WTC11 (cell line): ENCODE data around the gene KSR2.

ENCODE experiments used
- ATF2 ChIP-seq: sonication (generic); formaldehyde crosslinking; IDR thresholded peaks from 2 replicates; pipeline ENCODE4 v1.8.1; 2022; ENCODE audit warnings: low read depth, missing genetic modification reagents, borderline replicate concordance
- ATF3 ChIP-seq: sonication (generic); formaldehyde crosslinking; conservative IDR thresholded peaks from 2 replicates; pipeline ENCODE4 v1.8.1; 2022; ENCODE audit warnings: mild to moderate bottlenecking, missing genetic modification reagents
- CTCF ChIP-seq: fragments of 200-600 bp; IDR thresholded peaks from 2 replicates; pipeline ENCODE4 v1.8.0; 2022; ENCODE audit warnings: antibody characterized with exemption
- E2F1 ChIP-seq: sonication (generic); formaldehyde crosslinking; IDR thresholded peaks from 2 replicates; pipeline ENCODE4 v1.8.0; 2022; ENCODE audit warnings: mild to moderate bottlenecking, missing genetic modification reagents
- FOXJ3 ChIP-seq: sonication (generic); formaldehyde crosslinking; IDR thresholded peaks from 2 replicates; pipeline ENCODE4 v1.9.0; 2021; ENCODE audit warnings: missing genetic modification reagents, mild to moderate bottlenecking, borderline replicate concordance
- FOXK1 ChIP-seq: sonication (generic); formaldehyde crosslinking; IDR thresholded peaks from 2 replicates; pipeline ENCODE4 v1.8.0; 2022; ENCODE audit warnings: mild to moderate bottlenecking, moderate library complexity, missing genetic modification reagents
- FOXP4 ChIP-seq: sonication (generic); formaldehyde crosslinking; IDR thresholded peaks from 2 replicates; pipeline ENCODE4 v1.8.0; 2022; ENCODE audit warnings: mild to moderate bottlenecking, missing genetic modification reagents
- HMGXB4 ChIP-seq: sonication (generic); formaldehyde crosslinking; IDR thresholded peaks from 2 replicates; pipeline ENCODE4 v1.8.1; 2023; ENCODE audit warnings: mild to moderate bottlenecking, moderate library complexity, missing genetic modification reagents
- NR1H2 ChIP-seq: sonication (generic); formaldehyde crosslinking; IDR thresholded peaks from 2 replicates; pipeline ENCODE4 v1.9.0; 2021; ENCODE audit warnings: mild to moderate bottlenecking, moderate library complexity, missing genetic modification reagents
- NR2C2 ChIP-seq: sonication (generic); formaldehyde crosslinking; IDR thresholded peaks from 2 replicates; pipeline ENCODE4 v1.8.0; 2022; ENCODE audit warnings: mild to moderate bottlenecking, missing genetic modification reagents
- TEAD1 ChIP-seq: sonication (generic); formaldehyde crosslinking; IDR thresholded peaks from 2 replicates; pipeline ENCODE4 v1.8.0; 2022; ENCODE audit warnings: mild to moderate bottlenecking, missing genetic modification reagents
- TP53 ChIP-seq: sonication (generic); formaldehyde crosslinking; IDR thresholded peaks from 2 replicates; pipeline ENCODE4 v1.8.1; 2023; ENCODE audit warnings: mild to moderate bottlenecking, missing genetic modification reagents
- ZNF138 ChIP-seq: sonication (generic); formaldehyde crosslinking; conservative IDR thresholded peaks from 2 replicates; pipeline ENCODE4 v1.8.1; 2022; ENCODE audit warnings: mild to moderate bottlenecking, moderate library complexity, missing genetic modification reagents

GRCh38 chr12:117593815-117594400 lies 374.9 kb downstream of the KSR2 start:
- TF ChIP-seq CTCF (no peak), FOXK1 (no peak), ATF3 (CRISPR knock-in tag) (no peak), E2F1 (no peak), NR1H2 (CRISPR knock-in tag) (no peak), FOXJ3 (CRISPR knock-in tag) (no peak), TEAD1 (CRISPR knock-in tag) (no peak), NR2C2 (CRISPR knock-in tag) (no peak), HMGXB4 (CRISPR knock-in tag) (no peak), ATF2 (CRISPR knock-in tag) (no peak), FOXP4 (no peak), TP53 (no peak), ZNF138 (CRISPR knock-in tag) (no peak)
